Measurements from ENCODE around the gene SLC22A4. TPM values are rescaled to one million over a fixed set of nuclear protein-coding genes. Genes with fewer than 3 reads are reported as not detected.

The SLC22A4 gene
- total and polyA plus RNA-seq, 2 donors (not counting 1 experiment from before 2014, with no cell fraction given) = 0.18 TPM; not detected in 1

GRCh38 chr5:132370181-132370970, 76.2 kb downstream of the SLC22A4 start:
- no peak for DNase-seq

More at GRCh38 chr5:132370181-132370970, 76.2 kb downstream of the SLC22A4 start:
- Mint-ChIP-seq H3K27me3 (no peaks in the 10 kb centered on the region), H3K4me1 (peaks cover 19% of the 10 kb centered on the region), H3K27ac (peak overlapping the region; percentile 81), H3K9me3 (ENCODE audit: insufficient read depth) (no peaks in the 10 kb centered on the region), H3K4me3 (peak overlapping the region; percentile 87)
- peak overlapping the region in 4 of 5 experiments; percentile 52 to 77 (median 68) for H3K4me3 ChIP-seq (ENCODE audit: control extremely low read depth in 1 of 5, extremely low read depth in 1 of 5, insufficient read depth in 1 of 5, low read depth in 2 of 5, low read length in 4 of 5)
- intact Hi-C loops (cut with micrococcal nuclease) = no loop called here
- 12% methylated on average over 28 of the region's 34 CpGs for WGBS (ENCODE audit: insufficient coverage)
- CTCF ChIA-PET = interaction anchor here (1.3 to 1.8 kb wide), 4 partner anchors 11 to 131 kb away, joined by 3 to 8 read pairs (median 6); no protein-coding TSS in a partner anchor
- H3K9me3 ChIP-seq (ENCODE audit: control extremely low read depth in 1 of 3, control insufficient read depth in 2 of 3, insufficient read depth in 1 of 3, low read length in 2 of 3) = no peaks in the 10 kb centered on the region
- H3K9ac ChIP-seq (ENCODE audit: low read length) = peak overlapping the region; percentile 73
- H3K79me2 ChIP-seq (ENCODE audit: control insufficient read depth, insufficient read depth, low read length) = peaks cover 6% of the 10 kb centered on the region
- no peak for ATAC-seq (ENCODE audit: low read depth)
- H3K4me2 ChIP-seq (replicated peaks; ENCODE audit: low read depth, low read length, poor library complexity, severe bottlenecking) = peak overlapping the region; percentile 82
- H3K36me3 ChIP-seq (replicated peaks in 1 of 2; ENCODE audit: control extremely low read depth in 1 of 2, control insufficient read depth in 1 of 2, extremely low read depth in 1 of 2, insufficient read depth in 2 of 2, low read length in 1 of 2) = no peaks in the 10 kb centered on the region
- TF ChIP-seq EZH2 (IDR thresholded peaks at IDR 0.05; ENCODE audit: borderline replicate concordance, insufficient read depth, low read depth, low read length, poor library complexity, severe bottlenecking) (no peak), CTCF (IDR thresholded peaks at IDR 0.05) (no peak)
- peak overlapping the region; percentile 97 for H2AFZ ChIP-seq (ENCODE audit: insufficient read depth, low read depth, low read length, poor library complexity, severe bottlenecking)
- no peaks in the 10 kb centered on the region for H3K27me3 ChIP-seq (replicated peaks in 1 of 4; ENCODE audit: control extremely low read depth in 1 of 4, control insufficient read depth in 3 of 4, insufficient read depth in 4 of 4, low read length in 3 of 4)
- H4K20me1 ChIP-seq (ENCODE audit: control insufficient read depth, insufficient read depth, low read length, poor library complexity, severe bottlenecking) = no peaks in the 10 kb centered on the region
- POLR2A ChIA-PET = interaction anchor here (0.8 to 1.2 kb wide), 2 partner anchors 12 to 77 kb away, joined by 3 read pairs; no protein-coding TSS in a partner anchor
- H3K4me1 ChIP-seq (ENCODE audit: control insufficient read depth in 2 of 2, insufficient read depth in 2 of 2, low read length in 2 of 2) = peaks cover 10 to 15% of the 10 kb centered on the region in 2 donors
- H3K27ac ChIP-seq (ENCODE audit: low read length in 2 of 2) = peak overlapping the region in 1 of 2 donors; percentile 82
